Right lobe of liver (tissue), 6 donors: Measurements from ENCODE around the gene AKAP10. TPM values are rescaled to one million over a fixed set of nuclear protein-coding genes. Genes with fewer than 3 reads are reported as not detected.
A peak's percentile ranks its signal among the peaks of the same experiment; 100 is the strongest.
"Not testable (repeated sequence)": the region's sequence is repeated elsewhere in the genome, so short reads cannot be mapped to it uniquely, and the experiment has no call there.

Experiments
- ATAC-seq, 4 donors: fragments of 200-7000 bp; cut with Tn5 transposase; one replicate each; pipeline ENCODE4 v1.9.1; 2020; ENCODE audit warnings: mild to moderate bottlenecking in 4 of 4, moderate library complexity in 4 of 4
- DNase-seq, 3 donors: peaks; one replicate each; pipeline ENCODE4 v3.0.0-alpha.2; 2020
- H3K27ac ChIP-seq, 3 donors: fragments of 200-600 bp; one replicate each; pipeline ENCODE4 v1.8.0; 2022
- H3K27me3 ChIP-seq, 2 donors: fragments of 200-600 bp; one replicate each; pipeline ENCODE4 v1.8.0; 2022
- H3K36me3 ChIP-seq, 4 donors: fragments of 200-600 bp; sonication (generic) in 1 of 4; one replicate each; pipeline versions ENCODE4 v1.5.1 to v1.8.0; 2017 to 2022; ENCODE audit warnings: control low read depth in 1 of 4
- H3K4me1 ChIP-seq, 4 donors: fragments of 200-600 bp; sonication (generic) in 1 of 4; one replicate each; pipeline versions ENCODE4 v1.5.1 to v1.8.0; 2017 to 2022; ENCODE audit warnings: control low read depth in 1 of 4
- H3K4me3 ChIP-seq, 3 donors: fragments of 200-600 bp; one replicate each; pipeline ENCODE4 v1.8.0; 2022
- H3K9me3 ChIP-seq, 4 donors: fragments of 200-600 bp; sonication (generic) in 1 of 4; one replicate each; pipeline versions ENCODE4 v1.5.1 to v1.8.0; 2017 to 2022; ENCODE audit warnings: control low read depth in 1 of 4
- POLR2A ChIP-seq: fragments of 450-650 bp; IDR thresholded peaks from one replicate; pipeline ENCODE4 v1.6.1; 2017; ENCODE audit warnings: antibody characterized with exemption, mild to moderate bottlenecking
- whole genome bisulfite sequencing: methylation state at CpG from one replicate; pipeline ENCODE4 v1.1.6; 2018; ENCODE audit warnings: low coverage, low lambda C conversion rate; ENCODE audit not compliant: insufficient coverage; ENCODE audit errors: missing lambda C conversion rate; 5-methylcytosine and 5-hydroxymethylcytosine counted together
- intact Hi-C, 2 donors: fragments of 100-400 bp; cut with DNase I; formaldehyde crosslinking; loops; one replicate each; pipeline versions ENCODE4 v1.11.2 to v1.14.1; 2022
- small RNA-seq, 2 experiments: library from RNA; depleted of rRNA; stranded (forward); fragments of <200 nt; gene quantifications; one replicate each; pipeline ENCODE3, GENCODE V24; 2016
- total RNA-seq, 6 experiments: library from RNA; depleted of rRNA in 2 of 6; stranded (reverse); fragments of >200 nt in 2 of 6; fragmentation: NEBNext Ultra II Directional in 3 of 6; extraction: Animal tissue kit (Norgen Biotek cat#: 25700) in 3 of 6; gene quantifications; one replicate each; pipeline versions ENCODE4 v1.1.0 to v1.2.4, GENCODE V29; 2016 to 2023
- TF ChIP-seq, protein P1 (sequence below), 4 donors: fragments of 200-600 bp in 3 of 4; fragments of 450-650 bp in 1 of 4; IDR thresholded peaks; one replicate each; pipeline versions ENCODE4 v1.5.1 to v1.8.0; 2016 to 2022; ENCODE audit warnings: antibody characterized with exemption in 4 of 4, mild to moderate bottlenecking in 2 of 4
- donor health status: DM: no; HTN: yes; CAD: no.
- donor health status: DM: no; HTN: no; CAD: no.
- donor health status: DM: no; HTN: no; CAD: no.
- donor health status: DM: no; HTN: yes; CAD: no.
- donor health status: DM: no; HTN: yes; CAD: no.

AKAP10 gene
- total RNA-seq, 6 experiments from 2014 or later: 8.6 to 13.1 (median 10.6) TPM

- Histone ChIP-seq H3K27me3 (no peaks in the 10 kb centered on the region), H3K4me1 (peaks cover 0 to 4% (median 0%) of the 10 kb centered on the region in 4 donors), H3K36me3 (no peaks in the 10 kb centered on the region), H3K9me3 (no peaks in the 10 kb centered on the region), H3K4me3 (peak overlapping the region; percentile 73 to 75 (median 74)), H3K27ac (peak overlapping the region; percentile 40 to 79 (median 58))
- TF ChIP-seq POLR2A: no peak
- TF ChIP-seq, protein P1, sequence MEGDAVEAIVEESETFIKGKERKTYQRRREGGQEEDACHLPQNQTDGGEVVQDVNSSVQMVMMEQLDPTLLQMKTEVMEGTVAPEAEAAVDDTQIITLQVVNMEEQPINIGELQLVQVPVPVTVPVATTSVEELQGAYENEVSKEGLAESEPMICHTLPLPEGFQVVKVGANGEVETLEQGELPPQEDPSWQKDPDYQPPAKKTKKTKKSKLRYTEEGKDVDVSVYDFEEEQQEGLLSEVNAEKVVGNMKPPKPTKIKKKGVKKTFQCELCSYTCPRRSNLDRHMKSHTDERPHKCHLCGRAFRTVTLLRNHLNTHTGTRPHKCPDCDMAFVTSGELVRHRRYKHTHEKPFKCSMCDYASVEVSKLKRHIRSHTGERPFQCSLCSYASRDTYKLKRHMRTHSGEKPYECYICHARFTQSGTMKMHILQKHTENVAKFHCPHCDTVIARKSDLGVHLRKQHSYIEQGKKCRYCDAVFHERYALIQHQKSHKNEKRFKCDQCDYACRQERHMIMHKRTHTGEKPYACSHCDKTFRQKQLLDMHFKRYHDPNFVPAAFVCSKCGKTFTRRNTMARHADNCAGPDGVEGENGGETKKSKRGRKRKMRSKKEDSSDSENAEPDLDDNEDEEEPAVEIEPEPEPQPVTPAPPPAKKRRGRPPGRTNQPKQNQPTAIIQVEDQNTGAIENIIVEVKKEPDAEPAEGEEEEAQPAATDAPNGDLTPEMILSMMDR (IDR thresholded peaks at IDR 0.05): peak; percentile 13 to 44 (median 34)
- peak; percentile 76 to 83 (median 81) for DNase-seq
- 3% methylated on average over 6 of the region's 27 CpGs for WGBS
- ATAC-seq: peak; percentile 85 to 90 (median 87)
- intact Hi-C loops: no loop called here
Measured at GRCh38 chr17:19867079-19867328, 110.6 kb downstream of the AKAP10 start.

DNA sequence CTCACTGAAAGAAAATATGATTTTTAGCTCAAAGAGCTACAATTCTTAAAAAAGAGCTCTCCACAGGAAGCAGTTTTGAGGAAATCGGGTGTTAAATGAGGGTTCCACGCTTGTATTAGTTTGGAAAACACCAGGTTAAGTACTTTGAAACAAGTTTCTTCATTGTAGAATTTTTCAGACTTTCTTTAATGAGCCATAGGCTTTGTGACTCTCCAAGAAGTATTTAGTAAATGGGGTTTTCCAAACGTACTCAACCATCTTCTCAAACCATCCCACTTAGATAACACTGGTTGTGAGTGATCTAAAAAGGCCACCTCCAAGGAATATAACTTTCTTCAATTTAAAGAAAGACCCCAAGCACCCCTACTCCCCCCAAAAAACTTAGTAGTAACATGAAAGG is 112.6 kb downstream of the AKAP10 start:
- 80% methylated on average over 3 of the region's 3 CpGs for WGBS
- Histone ChIP-seq H3K4me3 (no peak overlapping the region), H3K9me3 (no peaks in the 10 kb centered on the region), H3K4me1 (peaks cover 0 to 4% (median 0%) of the 10 kb centered on the region in 4 donors), H3K27me3 (no peaks in the 10 kb centered on the region), H3K27ac (no peak overlapping the region), H3K36me3 (no peaks in the 10 kb centered on the region)
- TF ChIP-seq POLR2A: no peak
- intact Hi-C loops: no loop called here
- ATAC-seq (no peak), DNase-seq (no peak)

DNA sequence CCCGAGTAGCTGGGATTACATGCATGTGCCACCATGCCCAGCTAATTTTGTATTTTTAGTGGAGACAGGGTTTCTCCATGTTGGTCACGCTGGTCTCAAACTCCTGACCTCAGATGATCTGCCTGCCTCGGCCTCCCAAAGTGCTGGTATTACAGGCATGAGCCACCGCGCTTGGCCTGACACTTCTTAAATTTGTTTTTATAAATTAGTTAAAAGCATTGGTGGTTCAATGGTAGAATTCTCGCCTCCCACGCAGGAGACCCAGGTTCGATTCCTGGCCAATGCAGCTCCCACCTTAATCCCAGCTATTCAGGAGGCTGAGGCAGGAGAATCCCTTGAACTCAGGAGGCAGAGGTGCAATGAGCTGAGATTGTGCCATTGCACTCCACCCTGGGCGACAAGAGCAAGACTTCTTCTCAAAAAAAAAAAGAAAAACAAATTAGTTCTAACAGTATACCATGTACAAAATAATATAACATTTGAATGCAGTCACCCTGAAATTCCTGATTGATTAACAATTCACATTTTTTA is 116.9 kb downstream of the AKAP10 start:
- H3K27me3 ChIP-seq, DNase-seq, ATAC-seq, H3K9me3 ChIP-seq, H3K27ac ChIP-seq, intact Hi-C loops, H3K4me1 ChIP-seq, H3K4me3 ChIP-seq, H3K36me3 ChIP-seq: not testable (repeated sequence)
- WGBS: 97% methylated on average over 9 of the region's 9 CpGs

- no peaks in the 10 kb centered on the region for H3K4me1 ChIP-seq
- no peak overlapping the region for H3K27ac ChIP-seq
- TF ChIP-seq, protein P1 (IDR thresholded peaks at IDR 0.05): no peak
- TF ChIP-seq POLR2A: no peak
- ATAC-seq (no peak), DNase-seq (no peak)
- intact Hi-C loops: no loop called here
- no peaks in the 10 kb centered on the region for H3K36me3 ChIP-seq
- WGBS: 68% methylated on average over 2 of the region's 2 CpGs
- no peak overlapping the region for H3K4me3 ChIP-seq
- H3K27me3 ChIP-seq: no peaks in the 10 kb centered on the region
- no peaks in the 10 kb centered on the region for H3K9me3 ChIP-seq
Measured at GRCh38 chr17:19857640-19858039, 120.0 kb downstream of the AKAP10 start.

Small RNA genes within 50 kb of the gene (small RNA-seq; reads per million reads assigned to genes)
- gene AC015726.2: 0 reads per million in 2 experiments

Other genes starting within 250 kb of the AKAP10 start
- 10 to 100 TPM in 2 of 6 experiments, 1 to 10 TPM in 2, under 1 TPM in 2; 0.26 to 13.8 (median 1.7) TPM for gene ALDH3A1, start 229.5 kb downstream of the AKAP10 start, total RNA-seq
- gene ULK2, start 109.9 kb downstream of the AKAP10 start, total RNA-seq: 1 to 10 TPM; 3.5 to 6.1 (median 4.8) TPM
- gene SPECC1, start 31.5 kb upstream of the AKAP10 start, total RNA-seq: 1 to 10 TPM in 5 of 6 experiments, under 1 TPM in 1; 0.81 to 5.0 (median 2.8) TPM